Mammary epithelial cell (primary cell): Measurements from ENCODE around the gene TAS2R60.

ENCODE experiments used
- EZH2 ChIP-seq: IDR thresholded peaks from 2 replicates; pipeline ENCODE4 v1.6.1; 2012; ENCODE audit warnings: low read length, inconsistent platforms, borderline replicate concordance
- TF ChIP-seq, protein P1 (sequence below), 2 donors: IDR thresholded peaks in 1 of 2; conservative IDR thresholded peaks in 1 of 2; 2 replicates each; pipeline ENCODE4 v1.5.1; 2011 to 2012; ENCODE audit warnings: inconsistent platforms in 2 of 2, low read length in 2 of 2, mild to moderate bottlenecking in 2 of 2, control low read depth in 1 of 2, low read depth in 1 of 2; ENCODE audit not compliant: insufficient read depth in 1 of 2; ENCODE audit errors: extremely low read depth in 1 of 2

DNA sequence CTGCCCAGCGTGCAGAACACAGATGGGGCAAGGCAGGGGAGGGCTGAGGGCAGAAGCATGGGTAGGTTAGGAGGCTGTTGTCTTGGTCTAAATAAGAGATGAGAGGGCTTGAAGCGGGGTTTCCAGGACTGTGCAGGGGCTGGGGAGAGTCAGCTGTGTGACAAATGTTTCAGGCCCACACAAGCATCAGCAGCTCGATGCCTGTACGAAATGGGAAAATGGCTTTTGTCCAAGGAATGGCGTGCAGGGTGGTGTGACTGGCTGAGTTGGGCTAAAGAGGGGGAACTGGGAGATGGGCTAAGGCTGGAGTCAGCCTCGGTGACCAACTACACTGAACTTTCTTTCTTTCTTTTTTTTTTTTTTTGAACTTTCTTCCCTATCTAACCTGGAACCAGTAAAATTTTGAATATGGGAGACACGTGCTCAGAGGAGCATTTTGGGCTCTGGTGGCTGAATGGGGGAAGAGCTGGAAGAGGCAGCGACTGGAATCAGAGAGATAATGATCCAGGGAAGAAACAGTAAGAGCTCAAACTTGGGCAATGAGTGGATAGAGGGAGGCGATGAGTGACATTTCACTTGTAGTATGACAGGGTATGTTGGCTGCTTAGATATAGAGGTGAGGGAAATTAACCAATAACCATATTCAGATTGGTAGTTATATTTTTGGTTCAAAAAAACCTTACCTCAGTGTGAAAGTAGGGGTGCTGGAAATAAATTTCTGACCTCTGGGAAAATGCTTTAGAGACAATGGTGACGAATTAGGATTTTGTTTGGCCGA is 24.4 kb upstream of the TAS2R60 start:
- TF ChIP-seq, protein P1, sequence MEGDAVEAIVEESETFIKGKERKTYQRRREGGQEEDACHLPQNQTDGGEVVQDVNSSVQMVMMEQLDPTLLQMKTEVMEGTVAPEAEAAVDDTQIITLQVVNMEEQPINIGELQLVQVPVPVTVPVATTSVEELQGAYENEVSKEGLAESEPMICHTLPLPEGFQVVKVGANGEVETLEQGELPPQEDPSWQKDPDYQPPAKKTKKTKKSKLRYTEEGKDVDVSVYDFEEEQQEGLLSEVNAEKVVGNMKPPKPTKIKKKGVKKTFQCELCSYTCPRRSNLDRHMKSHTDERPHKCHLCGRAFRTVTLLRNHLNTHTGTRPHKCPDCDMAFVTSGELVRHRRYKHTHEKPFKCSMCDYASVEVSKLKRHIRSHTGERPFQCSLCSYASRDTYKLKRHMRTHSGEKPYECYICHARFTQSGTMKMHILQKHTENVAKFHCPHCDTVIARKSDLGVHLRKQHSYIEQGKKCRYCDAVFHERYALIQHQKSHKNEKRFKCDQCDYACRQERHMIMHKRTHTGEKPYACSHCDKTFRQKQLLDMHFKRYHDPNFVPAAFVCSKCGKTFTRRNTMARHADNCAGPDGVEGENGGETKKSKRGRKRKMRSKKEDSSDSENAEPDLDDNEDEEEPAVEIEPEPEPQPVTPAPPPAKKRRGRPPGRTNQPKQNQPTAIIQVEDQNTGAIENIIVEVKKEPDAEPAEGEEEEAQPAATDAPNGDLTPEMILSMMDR (conservative IDR thresholded peaks at IDR 0.05 in 1 of 2, IDR thresholded peaks at IDR 0.05 in 1 of 2; ENCODE audit: extremely low read depth in 1 of 2, insufficient read depth in 1 of 2, low read depth in 1 of 2, low read length in 2 of 2): no peak
- TF ChIP-seq EZH2: no peak
